ENCODE results near the gene CC2D1A.

DNA sequence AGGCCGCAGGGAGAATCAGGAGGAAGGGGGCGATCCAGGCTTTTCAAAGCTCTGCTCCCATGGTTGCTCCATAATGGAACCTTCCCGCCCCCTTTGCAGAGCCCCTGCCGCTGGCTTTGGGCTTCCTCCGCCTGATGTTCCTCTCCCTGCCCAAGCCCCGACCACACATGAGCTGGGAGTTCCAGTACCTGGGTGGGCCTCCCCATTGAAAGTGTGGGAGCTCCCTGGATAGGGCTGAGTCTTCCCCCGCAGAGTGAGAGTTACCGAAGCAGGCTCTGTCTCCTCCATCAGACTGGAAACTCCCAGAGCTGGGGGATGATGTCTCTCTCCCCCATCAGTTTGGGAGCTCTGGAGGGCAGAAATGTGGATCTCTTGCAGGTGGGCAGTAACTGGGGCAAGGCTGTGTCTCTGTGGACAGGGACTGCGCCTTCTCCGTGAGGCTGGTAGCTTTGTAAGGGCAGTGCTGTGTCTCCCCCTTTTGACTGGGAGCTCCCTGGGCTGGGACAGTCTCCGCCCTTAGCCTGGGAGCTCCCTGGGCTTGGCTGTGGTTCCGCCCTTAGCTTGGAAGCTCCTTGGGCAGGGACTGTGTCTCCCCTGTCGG is 47.0 kb downstream of the CC2D1A start:
- TF ChIP-seq, protein P1, sequence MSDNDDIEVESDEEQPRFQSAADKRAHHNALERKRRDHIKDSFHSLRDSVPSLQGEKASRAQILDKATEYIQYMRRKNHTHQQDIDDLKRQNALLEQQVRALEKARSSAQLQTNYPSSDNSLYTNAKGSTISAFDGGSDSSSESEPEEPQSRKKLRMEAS (IDR thresholded peaks at IDR 0.05) = no peak
- TF ChIP-seq, protein P2, sequence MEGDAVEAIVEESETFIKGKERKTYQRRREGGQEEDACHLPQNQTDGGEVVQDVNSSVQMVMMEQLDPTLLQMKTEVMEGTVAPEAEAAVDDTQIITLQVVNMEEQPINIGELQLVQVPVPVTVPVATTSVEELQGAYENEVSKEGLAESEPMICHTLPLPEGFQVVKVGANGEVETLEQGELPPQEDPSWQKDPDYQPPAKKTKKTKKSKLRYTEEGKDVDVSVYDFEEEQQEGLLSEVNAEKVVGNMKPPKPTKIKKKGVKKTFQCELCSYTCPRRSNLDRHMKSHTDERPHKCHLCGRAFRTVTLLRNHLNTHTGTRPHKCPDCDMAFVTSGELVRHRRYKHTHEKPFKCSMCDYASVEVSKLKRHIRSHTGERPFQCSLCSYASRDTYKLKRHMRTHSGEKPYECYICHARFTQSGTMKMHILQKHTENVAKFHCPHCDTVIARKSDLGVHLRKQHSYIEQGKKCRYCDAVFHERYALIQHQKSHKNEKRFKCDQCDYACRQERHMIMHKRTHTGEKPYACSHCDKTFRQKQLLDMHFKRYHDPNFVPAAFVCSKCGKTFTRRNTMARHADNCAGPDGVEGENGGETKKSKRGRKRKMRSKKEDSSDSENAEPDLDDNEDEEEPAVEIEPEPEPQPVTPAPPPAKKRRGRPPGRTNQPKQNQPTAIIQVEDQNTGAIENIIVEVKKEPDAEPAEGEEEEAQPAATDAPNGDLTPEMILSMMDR (IDR thresholded peaks at IDR 0.05; ENCODE audit: low read depth, low read length, missing input control) = no peak
- no peak for TF ChIP-seq TAF1 (conservative IDR thresholded peaks at IDR 0.05)
- no peak for TF ChIP-seq RAD21 (IDR thresholded peaks at IDR 0.05)
- no peak for TF ChIP-seq GABPA (IDR thresholded peaks at IDR 0.05 in 1 of 2, conservative IDR thresholded peaks at IDR 0.05 in 1 of 2)
- TF ChIP-seq, protein P3, sequence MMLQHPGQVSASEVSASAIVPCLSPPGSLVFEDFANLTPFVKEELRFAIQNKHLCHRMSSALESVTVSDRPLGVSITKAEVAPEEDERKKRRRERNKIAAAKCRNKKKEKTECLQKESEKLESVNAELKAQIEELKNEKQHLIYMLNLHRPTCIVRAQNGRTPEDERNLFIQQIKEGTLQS (IDR thresholded peaks at IDR 0.05) = no peak
- TF ChIP-seq HNF4G (IDR thresholded peaks at IDR 0.05) = no peak
- TF ChIP-seq JUND (IDR thresholded peaks at IDR 0.05) = no peak
- no peak for TF ChIP-seq EGR1 (IDR thresholded peaks at IDR 0.05; ENCODE audit: low read depth in 2 of 2)

All from liver (tissue), 3 donors.